Measurements from ENCODE around the gene EDEM1. TPM values are rescaled to one million over a fixed set of nuclear protein-coding genes. Genes with fewer than 3 reads are reported as not detected.

The EDEM1 gene
- total and polyA plus RNA-seq, 10 of the 15 experiments (the other 5 are each of a cell fraction or from before 2014, with no cell fraction given), result 18.9 to 138 (median 57.5) TPM

GRCh38 chr3:5213574-5213966 is 26.1 kb downstream of the EDEM1 start:
- RAD21 ChIA-PET (ENCODE audit: unreplicated experiment), result no interaction called here
- no peak overlapping the region for H3K27ac ChIP-seq (ENCODE audit: control insufficient read depth, insufficient read depth)
- intact Hi-C loops (cut with micrococcal nuclease; ENCODE audit: unreplicated experiment), result no loop called here

GRCh38 chr3:5214352-5214751 is 26.8 kb downstream of the EDEM1 start:
- ATAC-seq (no peak), DNase-seq (ENCODE audit: low read depth, low spot score) (no peak), FAIRE-seq (no peak)
- in situ Hi-C loops (cut with MboI) (no loop called here), intact Hi-C loops (cut with micrococcal nuclease; ENCODE audit: unreplicated experiment) (no loop called here)
- Histone ChIP-seq H4K20me1 (ENCODE audit: control insufficient read depth, insufficient read depth) (no peaks in the 10 kb centered on the region), H3K9ac (ENCODE audit: control insufficient read depth, insufficient read depth, low read length) (no peak overlapping the region), H3K79me2 (ENCODE audit: control insufficient read depth, insufficient read depth, low read length) (no peaks in the 10 kb centered on the region; the same call in none of the 2 replicates), H3K4me3 (no peak overlapping the region), H2AFZ (ENCODE audit: control insufficient read depth, low read depth, low read length) (no peak overlapping the region), H3K4me2 (ENCODE audit: control insufficient read depth, insufficient read depth) (no peak overlapping the region), H3K9me3 (replicated peaks; ENCODE audit: control insufficient read depth, insufficient read depth, low read length) (no peaks in the 10 kb centered on the region), H3K4me1 (ENCODE audit: control insufficient read depth, insufficient read depth, low read length) (no peaks in the 10 kb centered on the region), H3K36me3 (ENCODE audit: control insufficient read depth in 2 of 2, insufficient read depth in 2 of 2, low read length in 1 of 2) (peaks cover 55 to 74% of the 10 kb centered on the region in 2 experiments), H3K27ac (ENCODE audit: control insufficient read depth, insufficient read depth) (no peak overlapping the region), H3K27me3 (replicated peaks in 1 of 2; ENCODE audit: control insufficient read depth in 2 of 2, insufficient read depth in 2 of 2, low read length in 1 of 2) (no peaks in the 10 kb centered on the region)
- SMC1A ChIA-PET (ENCODE audit: uncharacterized antibody, unreplicated experiment), result no interaction called here
- WGBS (ENCODE audit: insufficient coverage, insufficient replicate concordance, low lambda C conversion rate, missing lambda C conversion rate), result 80% methylated on average over 9 of the region's 9 CpGs
- TF ChIP-seq SMARCA5 (IDR thresholded peaks at IDR 0.05) (no peak), E2F8 (IDR thresholded peaks at IDR 0.05; ENCODE audit: low read depth, partially characterized antibody) (no peak), POLR2AphosphoS5 (IDR thresholded peaks at IDR 0.05; ENCODE audit: low read length) (peak; percentile 12; the same call in 1 of the 2 replicates), ATF2 (IDR thresholded peaks at IDR 0.05; ENCODE audit: low read length) (no peak), POLR2AphosphoS2 (IDR thresholded peaks at IDR 0.05; ENCODE audit: low read depth, low read length) (peak; percentile 8; the same call in 1 of the 2 replicates), ZNF274 (IDR thresholded peaks at IDR 0.05; ENCODE audit: insufficient read depth, insufficient read length) (no peak), SIN3A (IDR thresholded peaks at IDR 0.05; ENCODE audit: low read depth, low read length) (no peak), MXI1 (IDR thresholded peaks at IDR 0.05; ENCODE audit: low read depth, low read length) (no peak), PML (IDR thresholded peaks at IDR 0.05; ENCODE audit: low read length) (no peak), MEF2A (IDR thresholded peaks at IDR 0.05; ENCODE audit: insufficient read depth, low read depth, low read length) (no peak)
- CTCF ChIA-PET, result no interaction called here
- no TSS peak for BruUV-seq (replicated peaks)
- RAD21 ChIA-PET (ENCODE audit: unreplicated experiment), result no interaction called here
- POLR2A ChIA-PET, result no interaction called here

More at GRCh38 chr3:5213574-5213966, 26.1 kb downstream of the EDEM1 start:
- Histone ChIP-seq H3K9me3 (replicated peaks; ENCODE audit: control insufficient read depth, insufficient read depth, low read length) (no peaks in the 10 kb centered on the region), H3K79me2 (ENCODE audit: control insufficient read depth, insufficient read depth, low read length) (no peaks in the 10 kb centered on the region; the same call in none of the 2 replicates), H3K4me3 (no peak overlapping the region), H4K20me1 (ENCODE audit: control insufficient read depth, insufficient read depth) (no peaks in the 10 kb centered on the region), H3K9ac (ENCODE audit: control insufficient read depth, insufficient read depth, low read length) (no peak overlapping the region), H3K27me3 (replicated peaks in 1 of 2; ENCODE audit: control insufficient read depth in 2 of 2, insufficient read depth in 2 of 2, low read length in 1 of 2) (no peaks in the 10 kb centered on the region), H3K4me1 (ENCODE audit: control insufficient read depth, insufficient read depth, low read length) (no peaks in the 10 kb centered on the region), H2AFZ (ENCODE audit: control insufficient read depth, low read depth, low read length) (no peak overlapping the region), H3K4me2 (ENCODE audit: control insufficient read depth, insufficient read depth) (no peak overlapping the region), H3K36me3 (ENCODE audit: control insufficient read depth in 2 of 2, insufficient read depth in 2 of 2, low read length in 1 of 2) (peaks cover 57 to 74% of the 10 kb centered on the region in 2 experiments)
- ChIA-PET SMC1A (ENCODE audit: uncharacterized antibody, unreplicated experiment) (interaction anchor here (2.9 kb wide), 1 partner anchor 75 kb away, joined by 10 read pairs; no protein-coding TSS in a partner anchor), CTCF (no interaction called here), POLR2A (no interaction called here)
- 90% methylated on average over 7 of the region's 7 CpGs for WGBS (ENCODE audit: insufficient coverage, insufficient replicate concordance, low lambda C conversion rate, missing lambda C conversion rate)
- no peak for FAIRE-seq
- no peak for DNase-seq (ENCODE audit: low read depth, low spot score)
- in situ Hi-C loops (cut with MboI), result no loop called here
- BruUV-seq (replicated peaks), result no TSS peak
- TF ChIP-seq MEF2B (IDR thresholded peaks at IDR 0.05; ENCODE audit: partially characterized antibody, poor library complexity, severe bottlenecking) (no peak), STAT3 (IDR thresholded peaks at IDR 0.05; ENCODE audit: low read depth, low read length) (no peak), EGR1 (IDR thresholded peaks at IDR 0.05; ENCODE audit: borderline replicate concordance in 1 of 2, low read depth in 2 of 2, low read length in 2 of 2) (no peak), POLR2A (IDR thresholded peaks at IDR 0.05; ENCODE audit: low read depth, low read length) (0 out of 2 replicates have a peak, but pooled peaks have one; percentile 26)
- ATAC-seq, result no peak

All from GM12878 (cell line).